ENCODE data around the gene PGBD1. TPM values are rescaled to one million over a fixed set of nuclear protein-coding genes. Genes with fewer than 3 reads are reported as not detected.

Gene PGBD1
- total RNA-seq, 2 donors from 2014 or later: 8.7 to 10.8 TPM

DNA sequence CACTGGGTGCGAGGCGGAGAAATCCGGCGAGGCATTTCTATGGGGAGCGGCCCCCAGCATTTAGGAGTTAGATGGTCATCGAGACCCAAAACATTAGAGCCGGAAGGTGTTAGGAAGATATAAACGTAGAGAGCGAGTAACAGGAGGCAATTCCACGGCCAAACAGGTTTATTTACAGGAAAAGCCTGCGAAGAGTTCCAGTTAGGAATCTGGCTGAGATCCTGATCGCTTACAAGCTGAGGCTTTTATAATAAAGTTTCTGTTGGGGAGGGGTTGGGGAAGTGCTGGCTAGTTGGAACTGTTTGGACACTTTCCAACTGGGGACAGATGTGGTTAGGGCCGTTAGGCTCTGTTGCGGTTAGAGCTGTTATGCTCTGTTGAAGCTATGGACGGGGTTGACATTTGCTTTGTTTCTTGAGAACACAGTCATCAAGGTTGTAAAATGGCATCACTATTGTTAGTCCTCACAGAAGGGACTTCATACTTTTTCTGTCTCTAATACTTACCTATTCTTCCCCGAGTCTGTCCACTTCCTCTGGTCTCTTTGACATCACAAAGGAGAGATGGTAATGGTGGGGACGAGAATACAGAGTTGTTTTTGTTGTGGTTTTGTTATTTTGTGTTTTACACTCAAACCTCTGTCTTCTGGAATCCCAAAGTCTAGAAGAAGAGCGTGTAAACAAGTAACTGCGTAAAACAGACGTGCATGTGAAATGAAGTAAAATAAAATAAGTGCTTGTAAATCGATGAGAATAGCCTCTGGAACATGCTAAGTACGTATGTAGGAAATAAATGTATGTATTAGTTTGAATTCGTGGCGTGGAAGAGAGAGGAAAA is 55.1 kb downstream of the PGBD1 start:
- no peaks in the 10 kb centered on the region for H3K9me3 Mint-ChIP-seq
- H3K27me3 Mint-ChIP-seq (ENCODE audit: insufficient read depth): peaks cover 9% of the 10 kb centered on the region
- H3K27ac ChIP-seq (ENCODE audit: low read depth, low read length): peak overlapping the region; percentile 100
- no peaks in the 10 kb centered on the region for H3K4me1 ChIP-seq (ENCODE audit: control insufficient read depth, insufficient read depth, low read length)
- peaks cover 4% of the 10 kb centered on the region for H3K4me1 Mint-ChIP-seq
- WGBS, 2 experiments (ENCODE audit: insufficient coverage in 1 of 2, insufficient read length in 1 of 2): 18 to 20% methylated on average over 14 to 24 of the region's 24 CpGs
- TF ChIP-seq, protein P1, sequence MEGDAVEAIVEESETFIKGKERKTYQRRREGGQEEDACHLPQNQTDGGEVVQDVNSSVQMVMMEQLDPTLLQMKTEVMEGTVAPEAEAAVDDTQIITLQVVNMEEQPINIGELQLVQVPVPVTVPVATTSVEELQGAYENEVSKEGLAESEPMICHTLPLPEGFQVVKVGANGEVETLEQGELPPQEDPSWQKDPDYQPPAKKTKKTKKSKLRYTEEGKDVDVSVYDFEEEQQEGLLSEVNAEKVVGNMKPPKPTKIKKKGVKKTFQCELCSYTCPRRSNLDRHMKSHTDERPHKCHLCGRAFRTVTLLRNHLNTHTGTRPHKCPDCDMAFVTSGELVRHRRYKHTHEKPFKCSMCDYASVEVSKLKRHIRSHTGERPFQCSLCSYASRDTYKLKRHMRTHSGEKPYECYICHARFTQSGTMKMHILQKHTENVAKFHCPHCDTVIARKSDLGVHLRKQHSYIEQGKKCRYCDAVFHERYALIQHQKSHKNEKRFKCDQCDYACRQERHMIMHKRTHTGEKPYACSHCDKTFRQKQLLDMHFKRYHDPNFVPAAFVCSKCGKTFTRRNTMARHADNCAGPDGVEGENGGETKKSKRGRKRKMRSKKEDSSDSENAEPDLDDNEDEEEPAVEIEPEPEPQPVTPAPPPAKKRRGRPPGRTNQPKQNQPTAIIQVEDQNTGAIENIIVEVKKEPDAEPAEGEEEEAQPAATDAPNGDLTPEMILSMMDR (conservative IDR thresholded peaks at IDR 0.05): no peak
- H3K9me3 ChIP-seq (ENCODE audit: control insufficient read depth, low read length): no peaks in the 10 kb centered on the region
- peak overlapping the region; percentile 95 for H3K4me3 ChIP-seq (ENCODE audit: low read length)
- H3K27ac Mint-ChIP-seq: no peak overlapping the region
- no peak for DNase-seq
- H3K27me3 ChIP-seq (ENCODE audit: control insufficient read depth, insufficient read depth, low read length, poor library complexity, severe bottlenecking): no peaks in the 10 kb centered on the region
- no peaks in the 10 kb centered on the region for H3K36me3 Mint-ChIP-seq (ENCODE audit: low read depth)
- no peaks in the 10 kb centered on the region for H3K36me3 ChIP-seq (ENCODE audit: control insufficient read depth, insufficient read depth, low read length)
- no peak overlapping the region for H3K4me3 Mint-ChIP-seq
- H3K9ac ChIP-seq (ENCODE audit: extremely low read depth, low read length, poor library complexity, severe bottlenecking): peak overlapping the region; percentile 97

DNA sequence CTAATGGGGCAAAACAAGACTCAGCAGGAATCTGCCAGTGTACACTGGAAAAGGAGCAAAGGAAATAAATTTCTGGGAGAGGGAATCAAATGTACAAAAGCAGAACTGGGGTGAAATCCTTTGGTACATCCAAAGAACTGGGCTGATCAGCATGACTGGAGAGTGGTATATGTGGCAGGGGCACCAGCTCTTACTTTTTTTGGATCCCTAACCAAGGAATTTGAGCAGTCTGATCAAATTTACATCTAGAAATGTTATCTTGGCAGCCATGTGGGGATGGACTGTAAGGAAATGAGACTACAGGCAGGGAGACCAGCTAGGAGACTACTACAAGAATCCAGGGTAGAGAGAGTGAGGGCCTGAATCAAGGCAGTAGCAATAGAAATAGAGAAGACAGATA is 55.7 kb downstream of the PGBD1 start:
- DNase-seq: no peak
- peaks cover 10% of the 10 kb centered on the region for H3K27me3 Mint-ChIP-seq (ENCODE audit: insufficient read depth)
- peak overlapping the region; percentile 95 for H3K4me3 ChIP-seq (ENCODE audit: low read length)
- H3K9me3 Mint-ChIP-seq: no peaks in the 10 kb centered on the region
- no peak overlapping the region for H3K4me3 Mint-ChIP-seq
- TF ChIP-seq, protein P1 (conservative IDR thresholded peaks at IDR 0.05): no peak
- no peaks in the 10 kb centered on the region for H3K4me1 ChIP-seq (ENCODE audit: control insufficient read depth, insufficient read depth, low read length)
- H3K27ac ChIP-seq (ENCODE audit: low read depth, low read length): no peak overlapping the region
- no peaks in the 10 kb centered on the region for H3K36me3 ChIP-seq (ENCODE audit: control insufficient read depth, insufficient read depth, low read length)
- peak overlapping the region; percentile 97 for H3K9ac ChIP-seq (ENCODE audit: extremely low read depth, low read length, poor library complexity, severe bottlenecking)
- no peaks in the 10 kb centered on the region for H3K27me3 ChIP-seq (ENCODE audit: control insufficient read depth, insufficient read depth, low read length, poor library complexity, severe bottlenecking)
- no peak overlapping the region for H3K27ac Mint-ChIP-seq
- no peaks in the 10 kb centered on the region for H3K9me3 ChIP-seq (ENCODE audit: control insufficient read depth, low read length)
- H3K4me1 Mint-ChIP-seq: peaks cover 4% of the 10 kb centered on the region
- no peaks in the 10 kb centered on the region for H3K36me3 Mint-ChIP-seq (ENCODE audit: low read depth)

DNA sequence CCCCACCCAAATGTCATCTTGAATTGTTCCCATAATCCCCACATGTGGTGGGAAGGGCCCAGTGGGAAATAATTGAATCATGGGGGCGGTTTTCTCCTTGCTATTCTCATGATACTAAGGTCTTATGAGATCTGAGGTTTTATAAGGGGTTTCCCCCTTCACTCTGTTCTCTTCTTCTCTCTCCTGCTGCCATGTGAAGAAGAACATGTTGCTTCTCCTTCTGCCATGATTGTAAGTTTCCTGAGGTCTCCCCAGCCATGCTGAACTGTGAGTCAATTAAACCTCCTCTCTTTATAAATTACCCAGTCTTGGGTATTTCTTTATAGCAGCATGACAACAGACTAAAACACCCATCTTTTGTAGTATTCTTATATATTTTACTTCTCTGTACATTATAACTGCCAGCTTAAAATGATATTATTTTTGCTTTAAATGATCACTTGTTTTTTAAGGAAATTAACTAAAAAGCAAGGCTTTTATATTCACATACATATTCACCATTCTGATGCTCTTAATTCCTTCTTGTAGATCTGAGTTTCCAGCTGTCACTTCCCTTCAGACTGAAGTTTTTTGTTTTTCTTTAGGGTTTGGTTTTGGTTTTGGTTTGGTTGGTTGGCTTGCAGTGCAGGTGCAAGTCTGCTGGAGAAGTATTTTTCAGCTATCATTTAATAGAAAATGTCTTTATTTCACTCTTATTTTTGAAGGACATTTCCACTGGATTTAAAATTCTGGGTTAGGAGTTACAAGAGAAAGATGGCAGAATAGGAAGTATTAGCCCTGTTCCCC is 59.1 kb downstream of the PGBD1 start:
- Histone ChIP-seq H3K4me1 (ENCODE audit: control insufficient read depth, insufficient read depth, low read length) (no peaks in the 10 kb centered on the region), H3K4me3 (ENCODE audit: low read length) (no peak overlapping the region), H3K36me3 (ENCODE audit: control insufficient read depth, insufficient read depth, low read length) (no peaks in the 10 kb centered on the region), H3K9ac (ENCODE audit: extremely low read depth, low read length, poor library complexity, severe bottlenecking) (no peak overlapping the region), H3K9me3 (ENCODE audit: control insufficient read depth, low read length) (no peaks in the 10 kb centered on the region), H3K27me3 (ENCODE audit: control insufficient read depth, insufficient read depth, low read length, poor library complexity, severe bottlenecking) (peaks cover 17% of the 10 kb centered on the region), H3K27ac (ENCODE audit: low read depth, low read length) (no peak overlapping the region)
- no peaks in the 10 kb centered on the region for H3K36me3 Mint-ChIP-seq (ENCODE audit: low read depth)
- H3K4me3 Mint-ChIP-seq: no peak overlapping the region
- H3K27me3 Mint-ChIP-seq (ENCODE audit: insufficient read depth): peaks cover 29% of the 10 kb centered on the region
- TF ChIP-seq, protein P1 (conservative IDR thresholded peaks at IDR 0.05): no peak
- WGBS, 2 experiments (ENCODE audit: insufficient coverage in 1 of 2, insufficient read length in 1 of 2): 91 to 100% methylated on average over 1 of the region's 1 CpG
- H3K27ac Mint-ChIP-seq: no peak overlapping the region
- no peaks in the 10 kb centered on the region for H3K4me1 Mint-ChIP-seq
- no peaks in the 10 kb centered on the region for H3K9me3 Mint-ChIP-seq
- no peak for DNase-seq
